ENCODE data around the gene CHD9.

Gene CHD9

GRCh38 chr16:53068423-53068833 lies 13.6 kb downstream of the CHD9 start:
- H3K4me3 ChIP-seq (ENCODE audit: low read length, poor library complexity, severe bottlenecking) = no peak overlapping the region
- no peak overlapping the region for H3K9ac ChIP-seq (ENCODE audit: low read depth, low read length, poor library complexity, severe bottlenecking)
- H4K20me1 ChIP-seq (ENCODE audit: insufficient read depth, low read length, poor library complexity, severe bottlenecking) = no peaks in the 10 kb centered on the region
- no peak overlapping the region for H2AFZ ChIP-seq (ENCODE audit: low read length)
- H3K27me3 ChIP-seq (ENCODE audit: insufficient read depth, low read length, poor library complexity, severe bottlenecking) = no peaks in the 10 kb centered on the region
- peaks cover 6% of the 10 kb centered on the region for H3K4me1 ChIP-seq (ENCODE audit: insufficient read depth, low read length, poor library complexity, severe bottlenecking)
- no peaks in the 10 kb centered on the region for H3K36me3 ChIP-seq (ENCODE audit: insufficient read depth, low read length)
- H3K9me2 ChIP-seq (replicated peaks; ENCODE audit: low read depth, low read length) = no peaks in the 10 kb centered on the region
- 0 out of 2 replicates have a peak, but pooled peaks cover 4% of the 10 kb centered on the region for H3K79me2 ChIP-seq (ENCODE audit: insufficient read depth, low read length)
- no peak for TF ChIP-seq EZH2phosphoT487 (IDR thresholded peaks at IDR 0.05; ENCODE audit: borderline replicate concordance)
- TF ChIP-seq, protein P1, sequence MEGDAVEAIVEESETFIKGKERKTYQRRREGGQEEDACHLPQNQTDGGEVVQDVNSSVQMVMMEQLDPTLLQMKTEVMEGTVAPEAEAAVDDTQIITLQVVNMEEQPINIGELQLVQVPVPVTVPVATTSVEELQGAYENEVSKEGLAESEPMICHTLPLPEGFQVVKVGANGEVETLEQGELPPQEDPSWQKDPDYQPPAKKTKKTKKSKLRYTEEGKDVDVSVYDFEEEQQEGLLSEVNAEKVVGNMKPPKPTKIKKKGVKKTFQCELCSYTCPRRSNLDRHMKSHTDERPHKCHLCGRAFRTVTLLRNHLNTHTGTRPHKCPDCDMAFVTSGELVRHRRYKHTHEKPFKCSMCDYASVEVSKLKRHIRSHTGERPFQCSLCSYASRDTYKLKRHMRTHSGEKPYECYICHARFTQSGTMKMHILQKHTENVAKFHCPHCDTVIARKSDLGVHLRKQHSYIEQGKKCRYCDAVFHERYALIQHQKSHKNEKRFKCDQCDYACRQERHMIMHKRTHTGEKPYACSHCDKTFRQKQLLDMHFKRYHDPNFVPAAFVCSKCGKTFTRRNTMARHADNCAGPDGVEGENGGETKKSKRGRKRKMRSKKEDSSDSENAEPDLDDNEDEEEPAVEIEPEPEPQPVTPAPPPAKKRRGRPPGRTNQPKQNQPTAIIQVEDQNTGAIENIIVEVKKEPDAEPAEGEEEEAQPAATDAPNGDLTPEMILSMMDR (conservative IDR thresholded peaks at IDR 0.05; ENCODE audit: low read length) = no peak
- no peaks in the 10 kb centered on the region for H3F3A ChIP-seq (ENCODE audit: low read depth)
- H3K9me3 ChIP-seq (ENCODE audit: insufficient read depth, low read depth, low read length) = no peaks in the 10 kb centered on the region
- H3K4me2 ChIP-seq (ENCODE audit: low read depth, low read length, poor library complexity, severe bottlenecking) = no peak overlapping the region

DNA sequence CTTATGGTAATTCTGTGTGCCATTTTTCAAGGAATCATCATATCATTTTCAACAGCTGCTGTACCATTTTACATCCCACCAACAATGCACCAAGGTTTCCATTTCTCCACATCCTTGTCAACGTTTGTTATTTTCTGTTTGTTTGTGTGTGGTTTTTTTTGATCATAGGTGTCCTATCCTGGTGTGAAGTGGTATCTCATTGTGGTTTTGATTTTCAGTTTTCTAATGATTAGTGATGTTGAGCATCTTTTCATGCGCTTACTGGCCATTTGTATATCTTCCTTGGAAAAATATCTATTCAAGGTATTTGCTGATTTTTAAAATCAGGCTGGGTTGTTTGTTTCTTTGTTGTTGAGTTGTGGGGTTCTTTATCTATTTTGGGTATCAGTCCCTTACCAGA lies 15.0 kb downstream of the CHD9 start:
- no peak overlapping the region for H3K4me2 ChIP-seq (ENCODE audit: low read depth, low read length, poor library complexity, severe bottlenecking)
- peaks cover 4% of the 10 kb centered on the region; the same call in 1 of the 2 replicates for H3K9me3 ChIP-seq (ENCODE audit: insufficient read depth, low read depth, low read length)
- TF ChIP-seq, protein P1 (conservative IDR thresholded peaks at IDR 0.05; ENCODE audit: low read length) = no peak
- TF ChIP-seq EZH2phosphoT487 (IDR thresholded peaks at IDR 0.05; ENCODE audit: borderline replicate concordance) = no peak
- H3K27me3 ChIP-seq (ENCODE audit: insufficient read depth, low read length, poor library complexity, severe bottlenecking) = no peaks in the 10 kb centered on the region
- H3K9me2 ChIP-seq (replicated peaks; ENCODE audit: low read depth, low read length) = no peaks in the 10 kb centered on the region
- H3K79me2 ChIP-seq (ENCODE audit: insufficient read depth, low read length) = 0 out of 2 replicates have a peak, but pooled peaks cover 4% of the 10 kb centered on the region
- H4K20me1 ChIP-seq (ENCODE audit: insufficient read depth, low read length, poor library complexity, severe bottlenecking) = no peaks in the 10 kb centered on the region
- H2AFZ ChIP-seq (ENCODE audit: low read length) = no peak overlapping the region
- peaks cover 6% of the 10 kb centered on the region for H3K4me1 ChIP-seq (ENCODE audit: insufficient read depth, low read length, poor library complexity, severe bottlenecking)
- no peak overlapping the region for H3K4me3 ChIP-seq (ENCODE audit: low read length, poor library complexity, severe bottlenecking)
- H3K36me3 ChIP-seq (ENCODE audit: insufficient read depth, low read length) = no peaks in the 10 kb centered on the region
- no peak overlapping the region for H3K9ac ChIP-seq (ENCODE audit: low read depth, low read length, poor library complexity, severe bottlenecking)
- no peaks in the 10 kb centered on the region for H3F3A ChIP-seq (ENCODE audit: low read depth)

DNA sequence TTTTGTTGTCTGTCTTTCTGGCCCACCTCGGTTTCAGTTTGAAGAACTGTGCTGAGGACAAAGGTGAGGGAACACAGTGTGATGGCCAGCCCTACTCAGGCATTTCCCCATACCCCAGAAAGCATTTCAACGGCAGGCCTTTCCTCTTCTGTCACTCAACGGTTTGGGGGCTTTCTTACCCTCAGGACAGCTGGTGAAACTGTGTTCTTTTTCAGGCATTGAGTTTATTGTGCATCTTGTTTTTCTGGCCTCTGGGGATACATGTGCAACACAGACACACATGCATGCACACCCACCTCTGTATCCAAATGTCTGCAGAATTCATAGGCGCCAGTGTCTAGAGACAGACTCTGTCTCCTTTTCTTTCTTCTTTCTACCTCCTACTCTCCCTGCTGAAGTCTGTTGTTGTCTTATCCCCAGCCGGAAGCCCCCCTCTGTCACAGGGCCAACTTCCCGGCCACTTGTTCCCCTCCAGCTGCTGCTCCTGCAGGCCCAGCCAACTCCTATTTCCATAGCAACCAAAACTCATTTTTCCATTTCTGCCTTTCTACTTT lies 17.0 kb downstream of the CHD9 start:
- Histone ChIP-seq H3K36me3 (ENCODE audit: insufficient read depth, low read length) (no peaks in the 10 kb centered on the region), H3K27me3 (ENCODE audit: insufficient read depth, low read length, poor library complexity, severe bottlenecking) (no peaks in the 10 kb centered on the region), H4K20me1 (ENCODE audit: insufficient read depth, low read length, poor library complexity, severe bottlenecking) (no peaks in the 10 kb centered on the region), H3K9me3 (ENCODE audit: insufficient read depth, low read depth, low read length) (peaks cover 4% of the 10 kb centered on the region; the same call in 1 of the 2 replicates), H2AFZ (ENCODE audit: low read length) (no peak overlapping the region), H3K4me3 (ENCODE audit: low read length, poor library complexity, severe bottlenecking) (no peak overlapping the region), H3K4me1 (ENCODE audit: insufficient read depth, low read length, poor library complexity, severe bottlenecking) (peaks cover 6% of the 10 kb centered on the region), H3F3A (ENCODE audit: low read depth) (no peaks in the 10 kb centered on the region), H3K9ac (ENCODE audit: low read depth, low read length, poor library complexity, severe bottlenecking) (no peak overlapping the region), H3K4me2 (ENCODE audit: low read depth, low read length, poor library complexity, severe bottlenecking) (no peak overlapping the region), H3K9me2 (replicated peaks; ENCODE audit: low read depth, low read length) (no peaks in the 10 kb centered on the region), H3K79me2 (ENCODE audit: insufficient read depth, low read length) (0 out of 2 replicates have a peak, but pooled peaks cover 4% of the 10 kb centered on the region)
- TF ChIP-seq, protein P1 (conservative IDR thresholded peaks at IDR 0.05; ENCODE audit: low read length) = no peak
- TF ChIP-seq EZH2phosphoT487 (IDR thresholded peaks at IDR 0.05; ENCODE audit: borderline replicate concordance) = no peak
